CD4-positive, alpha-beta T cell treated with Interleukin-12 subunit alpha and Interleukin-12 subunit beta, for 1 hour (primary cell): ENCODE data around the gene SPDYE1.

Experiments used
- DNase-seq: peaks from one replicate; pipeline ENCODE4 v3.0.0-alpha.2; 2020

Gene SPDYE1

GRCh38 chr7:44045226-44046014 is 47.7 kb downstream of the SPDYE1 start:
- DNase-seq, result peak; percentile 35

DNA sequence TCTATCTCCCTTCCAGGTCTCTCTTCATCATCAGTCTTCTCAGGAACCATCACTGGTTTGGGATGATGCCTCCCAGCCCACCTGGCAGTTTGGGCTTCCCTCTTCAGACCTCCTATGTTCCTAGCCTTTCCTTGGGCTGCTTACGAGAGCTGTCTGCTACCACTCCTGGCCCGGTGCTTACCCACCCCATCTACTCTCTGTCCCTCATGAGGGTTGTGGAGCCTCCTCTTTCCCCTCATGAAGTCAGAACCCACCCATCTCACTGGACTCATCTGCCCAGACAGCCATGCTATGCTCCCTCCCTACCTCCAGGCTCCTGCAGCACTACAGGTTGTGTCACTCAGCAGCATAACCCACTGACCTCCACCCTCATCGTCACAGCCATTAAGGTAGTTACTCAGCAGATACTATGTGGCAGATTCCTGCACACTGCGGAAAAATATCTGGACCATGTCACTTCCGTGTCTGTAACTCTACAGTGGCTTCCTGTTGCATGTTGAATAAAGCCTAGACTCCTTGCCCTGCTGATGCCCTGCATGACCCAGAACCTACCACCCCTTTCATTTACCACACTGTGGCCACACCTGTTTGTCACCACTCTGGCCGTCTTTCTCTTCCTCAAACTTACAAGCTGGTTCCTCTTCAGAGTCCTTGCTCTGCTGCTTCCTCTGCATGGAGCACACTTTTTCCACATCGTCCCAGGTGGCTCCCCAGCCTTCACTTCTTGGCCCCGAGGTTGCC is 48.8 kb downstream of the SPDYE1 start:
- DNase-seq, result peak; percentile 58

DNA sequence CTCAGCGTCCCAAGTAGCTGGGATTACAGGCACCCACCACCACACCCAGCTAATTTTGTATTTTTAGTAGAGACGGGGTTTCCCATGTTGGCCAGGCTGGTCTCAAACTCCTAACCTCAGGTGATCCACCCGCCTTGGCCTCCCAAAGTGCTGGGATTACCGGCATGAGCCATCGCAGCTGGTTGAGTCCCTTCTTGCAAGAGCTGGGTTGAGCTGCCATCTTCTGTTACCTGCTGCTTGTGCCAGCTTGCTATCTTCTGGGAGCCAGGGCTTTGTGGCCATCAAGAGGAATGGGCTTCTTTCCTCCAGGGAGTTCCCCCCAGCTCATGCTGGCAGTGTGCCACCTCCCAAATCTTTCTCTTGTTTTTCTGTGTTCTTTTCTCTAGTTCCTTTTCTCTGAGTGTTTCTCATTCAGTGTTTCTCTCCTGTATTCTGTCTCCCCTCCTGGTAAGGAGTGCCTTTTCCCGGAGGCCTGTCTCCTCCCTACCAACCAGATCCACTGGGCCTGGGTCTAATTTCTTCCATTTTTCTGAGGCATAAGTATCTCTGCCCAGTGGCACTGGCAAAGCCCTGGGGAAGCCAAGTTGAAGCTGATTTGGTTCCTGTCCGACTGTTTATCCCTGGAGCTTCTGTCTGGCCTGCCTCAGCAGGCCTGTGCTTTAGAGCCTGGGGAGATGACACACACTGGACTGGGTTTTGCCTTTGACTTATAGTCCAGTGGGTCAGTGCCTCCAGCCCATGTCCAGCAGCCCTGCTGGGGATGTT is 50.5 kb downstream of the SPDYE1 start:
- DNase-seq, result no peak

- no peak for DNase-seq
These were observed 52.6 kb downstream of the SPDYE1 start for GRCh38 chr7:44050121-44050914.

DNA sequence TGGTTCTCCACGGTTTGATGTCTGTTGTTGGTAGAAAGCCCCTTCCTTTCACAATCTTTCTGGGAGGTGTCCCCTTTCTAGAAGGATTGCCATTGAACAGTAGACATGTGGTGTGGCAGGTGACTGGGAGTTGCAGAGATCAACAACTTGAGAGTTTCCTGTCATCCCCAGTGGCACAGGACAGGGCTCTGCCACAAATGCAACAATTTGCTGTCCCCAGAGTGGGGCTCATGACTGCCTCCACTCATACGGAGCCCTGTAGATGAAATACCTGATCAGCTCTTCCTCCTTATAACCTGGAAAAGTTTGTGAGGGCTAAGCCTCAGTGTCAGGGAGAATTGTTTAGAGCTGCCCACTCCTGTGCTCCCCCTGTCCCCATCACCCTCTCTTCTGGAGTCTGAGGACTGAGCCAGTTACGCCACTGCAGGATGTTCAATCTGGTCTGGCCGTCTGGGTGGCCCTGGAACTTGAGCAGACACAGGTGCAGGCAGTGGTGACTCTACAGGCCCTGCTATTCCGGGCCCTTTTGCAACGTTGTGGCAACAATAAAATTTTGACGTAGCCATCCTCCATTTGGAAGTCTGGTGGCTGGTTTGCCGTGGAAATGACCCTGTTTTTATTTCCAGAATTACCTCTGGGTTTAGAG is 53.3 kb downstream of the SPDYE1 start:
- DNase-seq, result no peak

GRCh38 chr7:44051611-44052220 is 54.0 kb downstream of the SPDYE1 start:
- no peak for DNase-seq

- no peak for DNase-seq
These were observed 55.2 kb downstream of the SPDYE1 start for GRCh38 chr7:44052771-44053365.

DNA sequence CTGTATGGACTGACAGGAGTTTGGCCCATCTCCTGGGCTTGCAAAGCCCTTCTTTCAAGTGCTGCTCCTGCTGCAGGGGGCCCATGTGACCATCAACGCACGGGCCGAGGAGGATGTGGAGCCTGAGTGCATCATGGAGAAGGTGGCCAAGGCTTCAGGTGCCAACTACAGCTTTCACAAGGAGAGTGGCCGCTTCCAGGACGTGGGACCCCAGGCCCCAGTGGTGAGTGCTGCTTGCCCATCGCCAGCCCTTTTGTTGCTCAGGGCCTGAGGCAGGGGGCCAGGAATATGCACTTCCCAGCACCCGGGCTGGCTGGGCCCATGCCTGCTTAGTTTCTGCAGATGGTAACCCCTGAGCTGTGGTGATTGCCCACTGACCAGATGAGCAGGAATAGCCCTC is 59.0 kb downstream of the SPDYE1 start:
- DNase-seq, result no peak

DNA sequence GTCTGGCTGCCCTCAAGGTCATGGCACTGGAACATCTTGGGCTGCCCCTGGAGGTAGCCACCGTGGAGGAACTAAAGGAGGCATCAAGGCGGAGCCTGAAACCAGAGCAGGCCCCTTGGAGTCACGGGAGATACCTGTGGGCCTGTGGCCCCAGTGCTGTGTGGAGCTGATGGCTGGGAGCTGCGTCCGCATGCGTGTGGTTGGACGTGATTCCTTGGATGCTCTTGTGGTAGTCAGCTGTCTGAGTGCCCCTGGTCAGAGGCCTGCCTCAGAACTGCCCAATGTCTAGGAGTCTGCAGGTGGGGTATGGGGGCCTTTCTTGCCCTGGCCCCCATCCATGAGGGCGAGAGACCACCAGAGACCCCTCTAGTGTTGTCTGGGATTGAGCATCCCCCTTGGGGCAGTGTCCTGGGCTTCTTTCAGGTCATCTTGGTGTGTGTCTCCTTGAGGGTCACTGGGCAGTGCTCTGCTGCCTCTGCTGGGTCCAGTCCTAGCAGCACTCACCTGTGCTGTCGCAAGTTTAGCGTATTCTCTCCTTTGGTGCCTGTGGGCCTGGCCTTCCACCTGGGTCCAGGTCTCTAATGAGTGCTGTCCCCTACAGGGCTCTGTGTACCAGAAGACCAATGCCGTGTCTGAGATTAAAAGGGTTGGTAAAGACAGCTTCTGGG is 59.6 kb downstream of the SPDYE1 start:
- DNase-seq, result no peak

GRCh38 chr7:44057849-44058758 is 60.4 kb downstream of the SPDYE1 start:
- DNase-seq, result no peak

- no peak for DNase-seq
These were observed 61.1 kb downstream of the SPDYE1 start for GRCh38 chr7:44058759-44059218.

DNA sequence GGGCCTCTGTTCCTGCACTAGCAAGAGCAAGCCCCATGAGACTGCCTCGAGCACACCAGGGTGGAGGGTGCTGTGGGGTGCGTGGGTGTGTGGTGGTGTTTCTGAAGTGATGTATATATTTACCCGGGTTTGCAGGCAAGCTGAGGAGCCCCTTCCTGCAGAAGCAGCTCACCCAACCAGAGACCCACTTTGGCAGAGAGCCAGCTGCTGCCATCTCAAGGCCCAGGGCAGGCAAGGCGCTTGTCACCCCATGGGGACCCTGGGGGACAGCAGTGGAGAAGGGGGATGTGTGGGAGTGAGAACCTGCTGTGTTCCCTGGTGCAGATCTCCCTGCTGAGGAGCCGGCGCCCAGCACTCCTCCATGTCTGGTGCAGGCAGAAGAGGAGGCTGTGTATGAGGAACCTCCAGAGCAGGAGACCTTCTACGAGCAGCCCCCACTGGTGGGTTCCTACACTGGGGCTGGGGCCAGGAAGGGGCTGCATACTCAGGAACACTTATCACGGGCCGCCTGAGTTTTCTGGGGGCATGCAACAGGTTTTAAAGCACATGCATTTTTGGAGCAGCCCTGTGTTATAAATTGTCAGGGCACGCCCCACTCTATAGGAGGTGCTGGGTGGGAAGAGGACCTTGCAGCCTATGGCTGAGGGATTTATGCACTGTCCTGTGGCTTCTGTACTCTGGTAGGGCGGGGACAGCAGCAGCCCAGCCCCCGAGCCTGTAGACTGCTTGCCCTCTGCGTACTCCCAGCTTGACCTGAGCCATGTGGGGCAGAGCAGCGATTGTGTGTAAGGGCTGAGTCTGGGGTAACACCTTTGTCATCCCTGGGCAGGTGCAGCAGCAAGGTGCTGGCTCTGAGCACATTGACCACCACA is 61.8 kb downstream of the SPDYE1 start:
- DNase-seq, result no peak
